Testis (tissue), 2 donors: Measurements from ENCODE around the gene CDH10.

Experiments used
- POLR2A ChIP-seq: fragments of 450-650 bp; IDR thresholded peaks from one replicate; pipeline ENCODE4 v1.6.1; 2017; ENCODE audit warnings: antibody characterized with exemption, mild to moderate bottlenecking, moderate library complexity
- TF ChIP-seq, protein P1 (sequence below), 3 experiments: fragments of 450-650 bp in 2 of 3; fragments of 200-600 bp in 1 of 3; sonication (generic) in 1 of 3; IDR thresholded peaks; one replicate each; pipeline ENCODE4 v1.5.1; 2016 to 2019; ENCODE audit warnings: antibody characterized with exemption in 3 of 3, mild to moderate bottlenecking in 2 of 3, moderate library complexity in 1 of 3

DNA sequence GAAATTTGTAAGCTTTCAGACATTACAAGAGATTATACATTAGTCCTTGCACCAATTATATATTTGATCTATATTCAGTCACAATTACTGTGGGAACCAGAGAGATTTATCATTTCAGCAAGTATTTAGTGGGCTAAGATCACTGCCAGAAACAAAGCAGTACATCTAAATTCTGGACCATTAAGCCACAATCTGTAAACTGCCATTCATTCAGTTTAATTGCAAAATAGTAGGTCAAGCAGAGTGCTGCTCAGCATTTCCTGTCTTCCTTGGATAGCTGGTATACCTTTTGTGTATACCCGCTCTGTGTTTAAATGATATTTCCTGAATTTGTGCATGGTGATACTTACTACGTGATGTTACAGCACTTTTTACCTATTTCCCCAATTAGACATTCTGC, 42.6 kb downstream of the CDH10 start:
- TF ChIP-seq, protein P1, sequence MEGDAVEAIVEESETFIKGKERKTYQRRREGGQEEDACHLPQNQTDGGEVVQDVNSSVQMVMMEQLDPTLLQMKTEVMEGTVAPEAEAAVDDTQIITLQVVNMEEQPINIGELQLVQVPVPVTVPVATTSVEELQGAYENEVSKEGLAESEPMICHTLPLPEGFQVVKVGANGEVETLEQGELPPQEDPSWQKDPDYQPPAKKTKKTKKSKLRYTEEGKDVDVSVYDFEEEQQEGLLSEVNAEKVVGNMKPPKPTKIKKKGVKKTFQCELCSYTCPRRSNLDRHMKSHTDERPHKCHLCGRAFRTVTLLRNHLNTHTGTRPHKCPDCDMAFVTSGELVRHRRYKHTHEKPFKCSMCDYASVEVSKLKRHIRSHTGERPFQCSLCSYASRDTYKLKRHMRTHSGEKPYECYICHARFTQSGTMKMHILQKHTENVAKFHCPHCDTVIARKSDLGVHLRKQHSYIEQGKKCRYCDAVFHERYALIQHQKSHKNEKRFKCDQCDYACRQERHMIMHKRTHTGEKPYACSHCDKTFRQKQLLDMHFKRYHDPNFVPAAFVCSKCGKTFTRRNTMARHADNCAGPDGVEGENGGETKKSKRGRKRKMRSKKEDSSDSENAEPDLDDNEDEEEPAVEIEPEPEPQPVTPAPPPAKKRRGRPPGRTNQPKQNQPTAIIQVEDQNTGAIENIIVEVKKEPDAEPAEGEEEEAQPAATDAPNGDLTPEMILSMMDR (IDR thresholded peaks at IDR 0.05): no peak
- TF ChIP-seq POLR2A: no peak
